ENCODE data around the gene LCE3C.

- TF ChIP-seq CTCF (IDR thresholded peaks at IDR 0.05) (no peak), POLR2A (IDR thresholded peaks at IDR 0.05) (no peak)
Observed at GRCh38 chr1:152643945-152644344, 43.9 kb downstream of the LCE3C start.

Data from testis (tissue), 2 donors.